ENCODE data around the gene PTGER1. TPM values are rescaled to one million over a fixed set of nuclear protein-coding genes. Genes with fewer than 3 reads are reported as not detected.

The PTGER1 gene
- total and polyA plus RNA-seq, 2 of the 8 experiments (the other 6 are each of a cell fraction or from before 2014, with no cell fraction given), result 0.20 to 0.41 TPM

DNA sequence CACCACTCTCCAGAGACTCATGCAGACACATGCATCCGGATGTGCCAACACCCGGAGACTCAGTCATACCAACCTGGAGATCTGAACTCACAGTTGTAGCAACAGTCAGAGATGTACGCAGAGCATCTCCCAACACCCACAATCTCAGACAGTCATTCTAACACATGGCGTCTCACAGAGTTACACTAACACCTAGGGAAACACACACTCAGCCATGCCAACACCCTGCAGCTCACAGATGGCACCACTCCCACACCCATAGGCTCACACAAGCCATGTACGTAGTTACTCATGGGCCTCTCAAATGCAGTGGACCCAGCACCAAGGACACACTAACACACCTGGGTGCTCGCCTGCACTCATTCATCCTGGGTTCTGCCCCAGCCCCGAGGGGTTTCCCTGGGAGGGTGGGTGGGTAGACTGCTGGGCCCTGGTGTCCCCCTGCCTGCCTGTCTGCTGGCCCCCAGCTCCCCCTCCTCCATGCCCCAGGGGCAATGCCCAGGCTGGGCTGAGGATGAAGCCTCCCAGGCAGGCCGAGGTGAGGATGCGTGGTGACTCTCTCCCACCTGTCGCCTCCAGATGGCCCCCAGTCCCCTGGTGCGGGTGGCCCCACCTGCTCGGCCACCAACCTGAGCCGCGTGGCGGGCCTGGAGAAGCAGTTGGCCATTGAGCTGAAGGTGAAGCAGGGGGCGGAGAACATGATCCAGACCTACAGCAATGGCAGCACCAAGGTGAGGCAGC lies 32.1 kb downstream of the PTGER1 start (continued):
- TF ChIP-seq TBP (IDR thresholded peaks at IDR 0.05; ENCODE audit: low read depth, low read length) (no peak), GTF2F1 (IDR thresholded peaks at IDR 0.05; ENCODE audit: borderline replicate concordance, low read depth, low read length) (no peak), BACH1 (IDR thresholded peaks at IDR 0.05; ENCODE audit: low read length) (no peak), RXRA (IDR thresholded peaks at IDR 0.05; ENCODE audit: insufficient read depth, low read depth, low read length) (no peak), KDM1A (IDR thresholded peaks at IDR 0.05; ENCODE audit: borderline replicate concordance, low read length) (no peak), KDM4A (IDR thresholded peaks at IDR 0.05; ENCODE audit: low read depth, low read length, severe bottlenecking) (no peak)
- TF ChIP-seq, protein P1, sequence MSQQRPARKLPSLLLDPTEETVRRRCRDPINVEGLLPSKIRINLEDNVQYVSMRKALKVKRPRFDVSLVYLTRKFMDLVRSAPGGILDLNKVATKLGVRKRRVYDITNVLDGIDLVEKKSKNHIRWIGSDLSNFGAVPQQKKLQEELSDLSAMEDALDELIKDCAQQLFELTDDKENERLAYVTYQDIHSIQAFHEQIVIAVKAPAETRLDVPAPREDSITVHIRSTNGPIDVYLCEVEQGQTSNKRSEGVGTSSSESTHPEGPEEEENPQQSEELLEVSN (IDR thresholded peaks at IDR 0.05), result no peak
